GM12878 (cell line): ENCODE data around the gene MED22. TPM values are rescaled to one million over a fixed set of nuclear protein-coding genes. Genes with fewer than 3 reads are reported as not detected.

Source experiments
- ATAC-seq: fragments of 200-7000 bp; cut with Tn5 transposase; 3 replicates; pipeline ENCODE4 v1.9.1; 2020; ENCODE audit warnings: mild to moderate bottlenecking, moderate library complexity
- BruUV-seq: library from RNA; stranded (reverse); fragments of 400-500 nt; replicated peaks from 2 replicates; lab custom pipeline; 2021; lab: Mats Ljungman, UMichigan
- CTCF ChIA-PET: fragments of 300-600 bp; sonication (Branson Sonifier 250); formaldehyde crosslinking; extraction: SDS; loops from one replicate; lab custom pipeline; 2021; ENCODE audit warnings: inconsistent platforms; lab: Yijun Ruan, JAX
- POLR2A ChIA-PET: fragments of 350-600 bp; formaldehyde crosslinking; extraction: SDS; loops from one replicate; lab custom pipeline; 2021; ENCODE audit warnings: inconsistent platforms; lab: Charles Lee
- RAD21 ChIA-PET: fragments of 300-600 bp; sonication (Branson Sonifier 250); formaldehyde crosslinking; loops from one replicate; lab custom pipeline; 2023; ENCODE audit warnings: antibody characterized with exemption; ENCODE audit not compliant: unreplicated experiment; lab: Charles Lee
- SMC1A ChIA-PET: fragments of 300-600 bp; sonication (Branson Sonifier 250); formaldehyde crosslinking; loops from one replicate; lab custom pipeline; 2023; ENCODE audit not compliant: unreplicated experiment, uncharacterized antibody; lab: Charles Lee
- DNase-seq: peaks from one replicate; pipeline ENCODE4 v3.0.0-alpha.2; 2011; ENCODE audit warnings: low read depth, low spot score
- FAIRE-seq: peaks from 3 replicates; lab custom pipeline; 2011; peaks lifted over from hg19 to GRCh38; lab: Jason Lieb, UNC
- H2AFZ ChIP-seq: 2 replicates; pipeline ENCODE4 v1.6.0; 2011; ENCODE audit warnings: low read depth, low read length, control low read depth; ENCODE audit not compliant: control insufficient read depth
- H3K27ac ChIP-seq: 2 replicates; pipeline ENCODE4 v1.5.1; 2011; ENCODE audit warnings: control low read depth; ENCODE audit not compliant: control insufficient read depth, insufficient read depth
- H3K27me3 ChIP-seq, 2 experiments: replicated peaks in 1 of 2; 2 replicates each; pipeline versions ENCODE4 v1.6.0 to v1.6.1; 2011; ENCODE audit warnings: low read length in 1 of 2; ENCODE audit not compliant: control insufficient read depth in 2 of 2, insufficient read depth in 2 of 2
- H3K36me3 ChIP-seq, 2 experiments: 2 replicates each; pipeline ENCODE4 v1.5.1; 2011; ENCODE audit warnings: low read length in 1 of 2; ENCODE audit not compliant: control insufficient read depth in 2 of 2, insufficient read depth in 2 of 2
- H3K4me1 ChIP-seq: 2 replicates; pipeline ENCODE4 v1.6.1; 2011; ENCODE audit warnings: mild to moderate bottlenecking, low read length, moderate library complexity, mixed read lengths; ENCODE audit not compliant: control insufficient read depth, insufficient read depth
- H3K4me2 ChIP-seq: 2 replicates; pipeline ENCODE4 v1.6.0; 2011; ENCODE audit warnings: control low read depth; ENCODE audit not compliant: control insufficient read depth, insufficient read depth
- H3K4me3 ChIP-seq: fragments of 200-600 bp; sonication (generic); 2 replicates; pipeline ENCODE4 v1.5.1; 2016
- H3K79me2 ChIP-seq: 2 replicates; pipeline ENCODE4 v1.6.0; 2011; ENCODE audit warnings: low read length; ENCODE audit not compliant: control insufficient read depth, insufficient read depth
- H3K9ac ChIP-seq: 2 replicates; pipeline ENCODE4 v1.8.0; 2011; ENCODE audit warnings: low read length, control low read depth, mixed read lengths; ENCODE audit not compliant: control insufficient read depth, insufficient read depth
- H3K9me3 ChIP-seq: replicated peaks from 3 replicates; pipeline ENCODE4 v1.5.1; 2011; ENCODE audit warnings: mild to moderate bottlenecking, low read length; ENCODE audit not compliant: control insufficient read depth, insufficient read depth
- H4K20me1 ChIP-seq: 2 replicates; pipeline ENCODE4 v1.6.0; 2011; ENCODE audit not compliant: control insufficient read depth, insufficient read depth
- CBX3 ChIP-seq: fragments of 200-600 bp; sonication (generic); IDR thresholded peaks from 2 replicates; pipeline ENCODE4 v1.6.1; 2016; ENCODE audit warnings: low read depth, borderline replicate concordance
- CBX5 ChIP-seq: sonication (generic); IDR thresholded peaks from 2 replicates; pipeline ENCODE4 v1.6.1; 2016; ENCODE audit warnings: low read depth, moderate library complexity, mild to moderate bottlenecking, inconsistent platforms
- FOXM1 ChIP-seq: IDR thresholded peaks from 2 replicates; pipeline ENCODE4 v1.6.1; 2012; ENCODE audit warnings: low read depth, mild to moderate bottlenecking, inconsistent platforms, low read length, moderate library complexity
- NR2C2 ChIP-seq: IDR thresholded peaks from 2 replicates; pipeline ENCODE4 v1.6.1; 2011; ENCODE audit warnings: borderline replicate concordance, low read depth; ENCODE audit not compliant: control insufficient read depth, insufficient read length
- PBX3 ChIP-seq: IDR thresholded peaks from 2 replicates; pipeline ENCODE4 v1.6.1; 2011; ENCODE audit warnings: mild to moderate bottlenecking, low read depth, low read length, moderate library complexity; ENCODE audit not compliant: insufficient replicate concordance
- POLR2AphosphoS5 ChIP-seq: IDR thresholded peaks from 2 replicates; pipeline ENCODE4 v1.6.1; 2011; ENCODE audit warnings: mild to moderate bottlenecking, low read length, inconsistent platforms
- RAD21 ChIP-seq: IDR thresholded peaks from 2 replicates; pipeline ENCODE4 v1.6.1; 2011; ENCODE audit warnings: mild to moderate bottlenecking, low read depth, low read length, moderate library complexity; ENCODE audit not compliant: insufficient read depth
- RUNX3 ChIP-seq: IDR thresholded peaks from 2 replicates; pipeline ENCODE4 v1.6.1; 2012; ENCODE audit warnings: low read length, inconsistent platforms
- SMAD1 ChIP-seq: fragments of 450-650 bp; IDR thresholded peaks from 2 replicates; pipeline ENCODE4 v1.6.1; 2018; ENCODE audit warnings: mild to moderate bottlenecking, low read depth; ENCODE audit not compliant: partially characterized antibody
- WGBS: methylation state at CpG from one replicate; pipeline ENCODE4 v1.1.6; 2016; ENCODE audit warnings: low lambda C conversion rate; ENCODE audit not compliant: insufficient replicate concordance, insufficient coverage; ENCODE audit errors: missing lambda C conversion rate; 5-methylcytosine and 5-hydroxymethylcytosine counted together
- in situ Hi-C: fragments of 300-500 bp; cut with MboI; formaldehyde crosslinking; loops from 9 replicates; pipeline ENCODE4 v1.14.3; 2018; ENCODE audit warnings: mixed read lengths
- intact Hi-C: fragments of 100-400 bp; cut with micrococcal nuclease; formaldehyde crosslinking; loops from one replicate; pipeline ENCODE4 v1.14.2; 2022; ENCODE audit not compliant: unreplicated experiment
- polyA plus RNA-seq, 11 experiments: library from polyadenylated mRNA; depleted of rRNA in 4 of 11; unstranded in 6 of 11; stranded (reverse) in 5 of 11; fragments of >200 nt; fragmentation: Nextera tagmentation in 4 of 11; fragmentation: Illumina TruSeq in 1 of 11; extraction: Ambion mirVana in 4 of 11; extraction: Trizol in 1 of 11; gene quantifications; 1 replicate in 1 of 11; 2 replicates in 10 of 11; pipeline versions ENCODE4 v1.2.1 to v1.2.3, GENCODE V29; 2011 to 2016; ENCODE audit warnings: inconsistent platforms in 2 of 11, missing spikeins in 2 of 11, low read depth in 1 of 11
- total RNA-seq, 4 experiments: library from RNA; depleted of rRNA in 3 of 4; stranded (reverse); fragments of >200 nt in 3 of 4; fragmentation: Illumina TruSeq in 1 of 4; extraction: Trizol in 1 of 4; gene quantifications; 2 replicates each; pipeline versions ENCODE4 v1.2.1 to v1.2.3, GENCODE V29; 2013 to 2021
- TF ChIP-seq, protein P1 (sequence below): IDR thresholded peaks from 2 replicates; pipeline ENCODE4 v1.6.1; 2011; ENCODE audit warnings: borderline replicate concordance, low read depth, mild to moderate bottlenecking, moderate library complexity, low read length; ENCODE audit not compliant: insufficient read depth, poor library complexity, severe bottlenecking
- TF ChIP-seq, protein P2 (sequence below), 3 experiments: IDR thresholded peaks in 2 of 3; conservative IDR thresholded peaks in 1 of 3; 2 replicates each; pipeline ENCODE4 v1.5.1; 2011; ENCODE audit warnings: low read depth in 3 of 3, low read length in 3 of 3, mild to moderate bottlenecking in 3 of 3, control low read depth in 2 of 3, moderate library complexity in 2 of 3, inconsistent platforms in 1 of 3, mixed read lengths in 1 of 3; ENCODE audit not compliant: control insufficient read depth in 2 of 3, insufficient read depth in 1 of 3; ENCODE audit errors: extremely low read depth in 1 of 3

Gene MED22
- total and polyA plus RNA-seq, 10 of the 15 experiments (the other 5 are each of a cell fraction or from before 2014, with no cell fraction given) = 1.4 to 42.1 (median 24.6) TPM

GRCh38 chr9:133371261-133371711 lies 23.4 kb upstream of the MED22 start:
- no peaks in the 10 kb centered on the region for H3K9me3 ChIP-seq
- H4K20me1 ChIP-seq = peaks cover 32% of the 10 kb centered on the region
- no peaks in the 10 kb centered on the region for H3K27me3 ChIP-seq
- BruUV-seq = no TSS peak
- TF ChIP-seq, protein P1, sequence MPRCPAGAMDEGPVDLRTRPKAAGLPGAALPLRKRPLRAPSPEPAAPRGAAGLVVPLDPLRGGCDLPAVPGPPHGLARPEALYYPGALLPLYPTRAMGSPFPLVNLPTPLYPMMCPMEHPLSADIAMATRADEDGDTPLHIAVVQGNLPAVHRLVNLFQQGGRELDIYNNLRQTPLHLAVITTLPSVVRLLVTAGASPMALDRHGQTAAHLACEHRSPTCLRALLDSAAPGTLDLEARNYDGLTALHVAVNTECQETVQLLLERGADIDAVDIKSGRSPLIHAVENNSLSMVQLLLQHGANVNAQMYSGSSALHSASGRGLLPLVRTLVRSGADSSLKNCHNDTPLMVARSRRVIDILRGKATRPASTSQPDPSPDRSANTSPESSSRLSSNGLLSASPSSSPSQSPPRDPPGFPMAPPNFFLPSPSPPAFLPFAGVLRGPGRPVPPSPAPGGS = no peak
- TF ChIP-seq NR2C2 (no peak), CBX3 (no peak), POLR2AphosphoS5 (peak; percentile 37; the same call in 1 of the 2 replicates), RAD21 (peak; percentile 39), PBX3 (no peak), FOXM1 (no peak), CBX5 (no peak), RUNX3 (peak; percentile 71), SMAD1 (no peak)
- TF ChIP-seq, protein P2, sequence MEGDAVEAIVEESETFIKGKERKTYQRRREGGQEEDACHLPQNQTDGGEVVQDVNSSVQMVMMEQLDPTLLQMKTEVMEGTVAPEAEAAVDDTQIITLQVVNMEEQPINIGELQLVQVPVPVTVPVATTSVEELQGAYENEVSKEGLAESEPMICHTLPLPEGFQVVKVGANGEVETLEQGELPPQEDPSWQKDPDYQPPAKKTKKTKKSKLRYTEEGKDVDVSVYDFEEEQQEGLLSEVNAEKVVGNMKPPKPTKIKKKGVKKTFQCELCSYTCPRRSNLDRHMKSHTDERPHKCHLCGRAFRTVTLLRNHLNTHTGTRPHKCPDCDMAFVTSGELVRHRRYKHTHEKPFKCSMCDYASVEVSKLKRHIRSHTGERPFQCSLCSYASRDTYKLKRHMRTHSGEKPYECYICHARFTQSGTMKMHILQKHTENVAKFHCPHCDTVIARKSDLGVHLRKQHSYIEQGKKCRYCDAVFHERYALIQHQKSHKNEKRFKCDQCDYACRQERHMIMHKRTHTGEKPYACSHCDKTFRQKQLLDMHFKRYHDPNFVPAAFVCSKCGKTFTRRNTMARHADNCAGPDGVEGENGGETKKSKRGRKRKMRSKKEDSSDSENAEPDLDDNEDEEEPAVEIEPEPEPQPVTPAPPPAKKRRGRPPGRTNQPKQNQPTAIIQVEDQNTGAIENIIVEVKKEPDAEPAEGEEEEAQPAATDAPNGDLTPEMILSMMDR (IDR thresholded peaks at IDR 0.05 in 2 of 3, conservative IDR thresholded peaks at IDR 0.05 in 1 of 3; ENCODE audit: control insufficient read depth in 2 of 3, extremely low read depth in 1 of 3, insufficient read depth in 1 of 3, low read depth in 3 of 3, low read length in 3 of 3) = peak in 1 of 3 experiments; percentile 27; a peak in 2 of 6 replicates
- no peak overlapping the region for H2AFZ ChIP-seq
- H3K36me3 ChIP-seq = peaks cover 19 to 22% of the 10 kb centered on the region in 2 experiments; a peak in 3 of 4 replicates
- DNase-seq (no peak), FAIRE-seq (no peak), ATAC-seq (no peak)
- RAD21 ChIA-PET = interaction anchor here (0.8 to 1.1 kb wide), 2 partner anchors 36 to 185 kb away, joined by 3 to 4 read pairs; no protein-coding TSS in a partner anchor
- peaks cover 22% of the 10 kb centered on the region for H3K4me1 ChIP-seq
- H3K4me2 ChIP-seq = peak overlapping the region; percentile 80
- peak overlapping the region; percentile 21 for H3K4me3 ChIP-seq
- H3K79me2 ChIP-seq = peaks cover 88% of the 10 kb centered on the region
- peak overlapping the region; percentile 60 for H3K27ac ChIP-seq
- in situ Hi-C loops = no loop called here
- peak overlapping the region; percentile 33; the same call in 1 of the 2 replicates for H3K9ac ChIP-seq
- intact Hi-C loops = loop anchor here (5.0 kb wide), 1 partner anchor 34 kb away; the partner anchor contains the start of gene SURF6
- CTCF ChIA-PET = interaction anchor here (0.6 to 3.9 kb wide), 7 partner anchors 8 to 227 kb away, joined by 3 to 16 read pairs (median 3); partner anchors contain the start of genes SURF1 and SURF2
- 27% methylated on average over 12 of the region's 12 CpGs for WGBS
- SMC1A ChIA-PET = interaction anchor here (1.1 to 1.2 kb wide), 2 partner anchors 23 to 184 kb away, joined by 3 read pairs; partner anchors contain the start of genes MED22 and RPL7A
- POLR2A ChIA-PET = interaction anchor here (0.6 to 2.8 kb wide), 7 partner anchors 12 to 185 kb away, joined by 3 to 13 read pairs (median 4); partner anchors contain the start of genes MED22, RPL7A, SURF1 and SURF2
